ENCODE results near the gene COX8C.

DNA sequence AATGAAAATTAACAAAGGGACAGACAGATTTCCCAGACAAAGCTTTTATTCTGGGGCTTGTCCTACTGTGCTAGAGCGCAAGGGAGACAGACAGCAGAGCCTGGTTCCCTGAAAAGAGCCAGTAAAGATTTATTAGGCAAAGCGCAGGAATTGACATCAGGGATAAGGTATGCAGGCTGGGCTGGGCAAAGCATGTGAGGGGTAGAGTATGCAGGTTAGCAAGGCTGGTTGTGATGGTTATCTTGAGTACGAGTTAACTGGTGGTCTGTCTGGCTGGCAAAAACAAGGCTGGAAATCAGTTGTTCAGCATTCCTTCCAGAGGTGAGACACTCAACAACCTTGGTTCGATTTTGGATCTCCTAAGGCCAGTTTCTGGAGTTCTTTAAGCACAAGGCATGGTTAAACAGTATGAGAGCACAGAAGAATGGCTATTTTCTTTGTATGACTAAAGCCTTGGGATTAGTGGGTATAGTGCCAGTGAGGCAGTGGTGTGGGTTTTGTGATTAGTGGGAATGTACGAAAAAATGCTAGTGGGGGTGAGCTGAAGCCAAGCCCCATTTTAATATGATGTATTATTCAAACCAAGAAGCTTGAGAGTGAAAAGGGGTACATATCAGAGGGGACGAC lies 45.0 kb upstream of the COX8C start:
- TF ChIP-seq, protein P1, sequence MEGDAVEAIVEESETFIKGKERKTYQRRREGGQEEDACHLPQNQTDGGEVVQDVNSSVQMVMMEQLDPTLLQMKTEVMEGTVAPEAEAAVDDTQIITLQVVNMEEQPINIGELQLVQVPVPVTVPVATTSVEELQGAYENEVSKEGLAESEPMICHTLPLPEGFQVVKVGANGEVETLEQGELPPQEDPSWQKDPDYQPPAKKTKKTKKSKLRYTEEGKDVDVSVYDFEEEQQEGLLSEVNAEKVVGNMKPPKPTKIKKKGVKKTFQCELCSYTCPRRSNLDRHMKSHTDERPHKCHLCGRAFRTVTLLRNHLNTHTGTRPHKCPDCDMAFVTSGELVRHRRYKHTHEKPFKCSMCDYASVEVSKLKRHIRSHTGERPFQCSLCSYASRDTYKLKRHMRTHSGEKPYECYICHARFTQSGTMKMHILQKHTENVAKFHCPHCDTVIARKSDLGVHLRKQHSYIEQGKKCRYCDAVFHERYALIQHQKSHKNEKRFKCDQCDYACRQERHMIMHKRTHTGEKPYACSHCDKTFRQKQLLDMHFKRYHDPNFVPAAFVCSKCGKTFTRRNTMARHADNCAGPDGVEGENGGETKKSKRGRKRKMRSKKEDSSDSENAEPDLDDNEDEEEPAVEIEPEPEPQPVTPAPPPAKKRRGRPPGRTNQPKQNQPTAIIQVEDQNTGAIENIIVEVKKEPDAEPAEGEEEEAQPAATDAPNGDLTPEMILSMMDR (IDR thresholded peaks at IDR 0.05), result no peak
- TF ChIP-seq POLR2A (IDR thresholded peaks at IDR 0.05), result no peak
